HEK293T (cell line): Measurements from ENCODE around the gene MAP3K9.

Experiments
- ARNT ChIP-seq: fragments of 450-650 bp; IDR thresholded peaks from 2 replicates; pipeline ENCODE4 v1.6.1; 2017; ENCODE audit warnings: mild to moderate bottlenecking
- BHLHE40 ChIP-seq: fragments of 450-650 bp; IDR thresholded peaks from 2 replicates; pipeline ENCODE4 v1.6.1; 2016; ENCODE audit warnings: mild to moderate bottlenecking, moderate library complexity, borderline replicate concordance
- CTBP1 ChIP-seq: fragments of 450-650 bp; IDR thresholded peaks from 2 replicates; pipeline ENCODE4 v1.6.1; 2016; ENCODE audit warnings: borderline replicate concordance
- FOXA1 ChIP-seq: fragments of 450-650 bp; IDR thresholded peaks from 2 replicates; pipeline ENCODE4 v1.6.1; 2016; ENCODE audit warnings: mild to moderate bottlenecking
- FOXK2 ChIP-seq: fragments of 450-650 bp; IDR thresholded peaks from 2 replicates; pipeline ENCODE4 v1.6.1; 2016; ENCODE audit warnings: mild to moderate bottlenecking
- FOXM1 ChIP-seq: fragments of 450-650 bp; IDR thresholded peaks from 2 replicates; pipeline ENCODE4 v1.6.1; 2017; ENCODE audit warnings: mild to moderate bottlenecking, borderline replicate concordance
- HDGF ChIP-seq: fragments of 450-650 bp; IDR thresholded peaks from 2 replicates; pipeline ENCODE4 v1.6.1; 2017; ENCODE audit warnings: antibody characterized with exemption, borderline replicate concordance
- L3MBTL2 ChIP-seq: fragments of 450-650 bp; conservative IDR thresholded peaks from 2 replicates; pipeline ENCODE4 v1.6.1; 2016; ENCODE audit warnings: mild to moderate bottlenecking
- LEF1 ChIP-seq: fragments of 450-650 bp; IDR thresholded peaks from 2 replicates; pipeline ENCODE4 v1.6.1; 2017; ENCODE audit warnings: mild to moderate bottlenecking, borderline replicate concordance
- NFRKB ChIP-seq: fragments of 450-650 bp; IDR thresholded peaks from 2 replicates; pipeline ENCODE4 v1.6.1; 2016; ENCODE audit warnings: mild to moderate bottlenecking, moderate library complexity
- SP1 ChIP-seq: fragments of 450-650 bp; IDR thresholded peaks from 2 replicates; pipeline ENCODE4 v1.6.1; 2017
- SUZ12 ChIP-seq: fragments of 450-650 bp; IDR thresholded peaks from 2 replicates; pipeline ENCODE4 v1.6.1; 2016; ENCODE audit warnings: mild to moderate bottlenecking
- TARDBP ChIP-seq: fragments of 450-650 bp; IDR thresholded peaks from 2 replicates; pipeline ENCODE4 v1.6.1; 2016
- ZNF384 ChIP-seq: fragments of 450-650 bp; IDR thresholded peaks from 2 replicates; pipeline ENCODE4 v1.6.1; 2016

DNA sequence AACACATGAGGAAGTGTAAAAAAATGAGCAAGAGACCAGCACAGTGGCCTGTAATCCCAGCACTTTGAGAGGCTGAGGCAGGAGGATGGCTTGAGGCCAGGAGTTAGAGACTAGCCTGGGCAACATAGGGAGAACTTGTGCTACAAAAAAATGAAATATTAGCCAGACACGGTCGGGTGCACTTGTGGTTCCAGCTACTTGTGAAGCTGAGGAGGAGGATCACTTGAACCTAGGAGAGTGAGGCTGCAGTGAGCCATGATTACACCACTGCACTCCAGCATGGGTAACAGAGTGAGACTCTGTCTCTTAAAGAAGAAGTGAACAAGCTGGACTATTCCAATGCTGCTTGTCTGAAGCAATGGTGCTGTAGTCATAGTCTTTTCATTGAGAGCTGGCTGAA lies 36.3 kb upstream of the MAP3K9 start:
- TF ChIP-seq HDGF (no peak), BHLHE40 (no peak), CTBP1 (no peak), L3MBTL2 (no peak), SUZ12 (no peak), SP1 (no peak), ZNF384 (no peak), TARDBP (no peak), ARNT (no peak), FOXK2 (no peak), FOXA1 (no peak), FOXM1 (no peak), NFRKB (no peak), LEF1 (no peak)
